22Rv1 (cell line): ENCODE measurements around the gene CFAP251.

Experiments
- ZFX ChIP-seq: fragments of 450-650 bp; IDR thresholded peaks from 2 replicates; pipeline ENCODE4 v1.6.1; 2017; ENCODE audit warnings: antibody characterized with exemption, borderline replicate concordance
- TF ChIP-seq, protein P1 (sequence below): fragments of 450-650 bp; IDR thresholded peaks from 2 replicates; pipeline ENCODE4 v1.5.1; 2017; ENCODE audit warnings: mild to moderate bottlenecking

DNA sequence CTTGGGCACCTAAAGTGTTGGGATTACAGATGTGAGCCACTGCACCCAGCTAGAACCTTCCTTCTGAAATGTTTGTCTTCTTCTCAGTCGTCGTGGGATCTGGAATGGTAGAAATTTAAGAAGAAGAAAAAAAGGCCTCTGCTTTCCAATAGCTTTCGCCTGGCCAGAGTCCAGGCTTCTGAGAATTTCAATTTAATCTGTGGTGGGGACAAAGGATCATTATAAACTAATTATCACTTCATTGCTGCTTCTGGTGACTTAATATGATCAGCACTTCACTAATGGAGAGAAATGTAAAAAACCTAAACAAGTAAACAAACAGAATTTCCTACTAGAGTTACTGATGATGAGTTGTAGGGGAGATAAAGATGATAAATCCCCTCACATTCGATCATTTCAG, 51.3 kb downstream of the CFAP251 start:
- TF ChIP-seq, protein P1, sequence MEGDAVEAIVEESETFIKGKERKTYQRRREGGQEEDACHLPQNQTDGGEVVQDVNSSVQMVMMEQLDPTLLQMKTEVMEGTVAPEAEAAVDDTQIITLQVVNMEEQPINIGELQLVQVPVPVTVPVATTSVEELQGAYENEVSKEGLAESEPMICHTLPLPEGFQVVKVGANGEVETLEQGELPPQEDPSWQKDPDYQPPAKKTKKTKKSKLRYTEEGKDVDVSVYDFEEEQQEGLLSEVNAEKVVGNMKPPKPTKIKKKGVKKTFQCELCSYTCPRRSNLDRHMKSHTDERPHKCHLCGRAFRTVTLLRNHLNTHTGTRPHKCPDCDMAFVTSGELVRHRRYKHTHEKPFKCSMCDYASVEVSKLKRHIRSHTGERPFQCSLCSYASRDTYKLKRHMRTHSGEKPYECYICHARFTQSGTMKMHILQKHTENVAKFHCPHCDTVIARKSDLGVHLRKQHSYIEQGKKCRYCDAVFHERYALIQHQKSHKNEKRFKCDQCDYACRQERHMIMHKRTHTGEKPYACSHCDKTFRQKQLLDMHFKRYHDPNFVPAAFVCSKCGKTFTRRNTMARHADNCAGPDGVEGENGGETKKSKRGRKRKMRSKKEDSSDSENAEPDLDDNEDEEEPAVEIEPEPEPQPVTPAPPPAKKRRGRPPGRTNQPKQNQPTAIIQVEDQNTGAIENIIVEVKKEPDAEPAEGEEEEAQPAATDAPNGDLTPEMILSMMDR, result no peak
- no peak for TF ChIP-seq ZFX
